B cell (primary cell): ENCODE measurements around the gene STK38L. TPM values are rescaled to one million over a fixed set of nuclear protein-coding genes. Genes with fewer than 3 reads are reported as not detected.

Experiments
- ATAC-seq: fragments of 200-7000 bp; cut with Tn5 transposase; one replicate; pipeline ENCODE4 v1.10.0; 2021; ENCODE audit warnings: low read depth, mild to moderate bottlenecking, moderate number of reproducible peaks, moderate library complexity
- CTCF ChIA-PET: fragments of 350-600 bp; sonication (Branson Sonifier 250); formaldehyde crosslinking; loops from one replicate; lab custom pipeline; 2021; ENCODE audit warnings: antibody characterized with exemption, inconsistent platforms; lab: Charles Lee
- POLR2A ChIA-PET: fragments of 350-600 bp; sonication (Branson Sonifier 250); formaldehyde crosslinking; loops from one replicate; lab custom pipeline; 2021; ENCODE audit warnings: antibody characterized with exemption; lab: Charles Lee
- DNase-seq: peaks from one replicate; pipeline ENCODE4 v3.0.0; 2013
- H2AFZ ChIP-seq: 2 replicates; pipeline ENCODE4 v1.6.1; 2012; ENCODE audit warnings: mild to moderate bottlenecking, low read depth, low read length; ENCODE audit not compliant: insufficient read depth, poor library complexity, severe bottlenecking
- H3K27ac ChIP-seq, 2 donors: 1 replicate in 1 of 2; 2 replicates in 1 of 2; pipeline ENCODE4 v1.5.1; 2012 to 2013; ENCODE audit warnings: low read length in 2 of 2, mild to moderate bottlenecking in 2 of 2, moderate library complexity in 1 of 2
- H3K27me3 ChIP-seq, 4 experiments: fragments of 200-600 bp in 1 of 4; sonication (generic) in 1 of 4; replicated peaks in 1 of 4; 1 replicate in 2 of 4; 2 replicates in 2 of 4; pipeline versions ENCODE4 v1.6.1 to v1.7.0; 2013 to 2016; ENCODE audit warnings: low read length in 3 of 4, mild to moderate bottlenecking in 2 of 4, mixed read lengths in 1 of 4, moderate library complexity in 1 of 4; ENCODE audit not compliant: insufficient read depth in 4 of 4, control insufficient read depth in 3 of 4; ENCODE audit errors: control extremely low read depth in 1 of 4
- H3K36me3 ChIP-seq, 2 experiments: replicated peaks in 1 of 2; 1 replicate in 1 of 2; 2 replicates in 1 of 2; pipeline versions ENCODE4 v1.6.1 to v1.7.1; 2013; ENCODE audit warnings: low read length in 1 of 2; ENCODE audit not compliant: insufficient read depth in 2 of 2, control insufficient read depth in 1 of 2; ENCODE audit errors: control extremely low read depth in 1 of 2, extremely low read depth in 1 of 2
- H3K4me1 ChIP-seq, 2 donors: fragments of 200-600 bp in 1 of 2; sonication (generic) in 1 of 2; 1 replicate in 1 of 2; 2 replicates in 1 of 2; pipeline versions ENCODE4 v1.5.1 to v1.6.1; 2013 to 2017; ENCODE audit warnings: low read length in 2 of 2; ENCODE audit not compliant: control insufficient read depth in 2 of 2, insufficient read depth in 2 of 2
- H3K4me2 ChIP-seq: replicated peaks from 2 replicates; pipeline ENCODE3; 2012; ENCODE audit warnings: mild to moderate bottlenecking, low read depth, low read length; ENCODE audit not compliant: poor library complexity, severe bottlenecking
- H3K4me3 ChIP-seq, 5 experiments: fragments of 200-600 bp in 1 of 5; sonication (generic) in 1 of 5; 1 replicate in 3 of 5; 2 replicates in 2 of 5; pipeline versions ENCODE4 v1.5.1 to v1.7.0; 2011 to 2016; ENCODE audit warnings: low read length in 4 of 5, mild to moderate bottlenecking in 4 of 5, low read depth in 2 of 5, control low read depth in 1 of 5, moderate library complexity in 1 of 5; ENCODE audit not compliant: insufficient read depth in 1 of 5; ENCODE audit errors: control extremely low read depth in 1 of 5, extremely low read depth in 1 of 5
- H3K79me2 ChIP-seq: fragments of 200-600 bp; sonication (generic); one replicate; pipeline ENCODE4 v1.6.0; 2016; ENCODE audit warnings: low read length; ENCODE audit not compliant: control insufficient read depth, insufficient read depth
- H3K9ac ChIP-seq: fragments of 200-600 bp; sonication (generic); 2 replicates; pipeline ENCODE4 v1.6.1; 2017; ENCODE audit warnings: mild to moderate bottlenecking, low read length, moderate library complexity
- H3K9me3 ChIP-seq, 3 donors: one replicate each; pipeline versions ENCODE4 v1.6.1 to v1.7.1; 2013; ENCODE audit warnings: low read length in 2 of 3; ENCODE audit not compliant: control insufficient read depth in 2 of 3, insufficient read depth in 1 of 3; ENCODE audit errors: control extremely low read depth in 1 of 3
- H4K20me1 ChIP-seq: 2 replicates; pipeline ENCODE4 v1.6.0; 2012; ENCODE audit warnings: mild to moderate bottlenecking, low read length; ENCODE audit not compliant: insufficient read depth, control insufficient read depth, poor library complexity, severe bottlenecking
- H3K27ac Mint-ChIP-seq: one replicate; pipeline ENCODE4 v1.8.0; 2021; ENCODE audit warnings: mixed read lengths
- H3K27me3 Mint-ChIP-seq: one replicate; pipeline ENCODE4 v1.8.0; 2021; ENCODE audit warnings: mixed read lengths
- H3K4me1 Mint-ChIP-seq: one replicate; pipeline ENCODE4 v1.8.0; 2021; ENCODE audit warnings: mixed read lengths
- H3K4me3 Mint-ChIP-seq: one replicate; pipeline ENCODE4 v1.8.0; 2021; ENCODE audit warnings: mixed read lengths
- H3K9me3 Mint-ChIP-seq: one replicate; pipeline ENCODE4 v1.8.0; 2022; ENCODE audit warnings: mixed read lengths; ENCODE audit not compliant: insufficient read depth
- EZH2 ChIP-seq: IDR thresholded peaks from 2 replicates; pipeline ENCODE4 v1.6.1; 2012; ENCODE audit warnings: borderline replicate concordance, low read depth, mild to moderate bottlenecking, moderate library complexity, low read length; ENCODE audit not compliant: insufficient read depth, poor library complexity, severe bottlenecking
- WGBS: methylation state at CpG from one replicate; pipeline ENCODE4 v1.1.5; 2013; ENCODE audit warnings: missing lambda C conversion rate; ENCODE audit not compliant: insufficient coverage; 5-methylcytosine and 5-hydroxymethylcytosine counted together
- intact Hi-C: fragments of 100-400 bp; cut with micrococcal nuclease; formaldehyde crosslinking; loops from one replicate; pipeline ENCODE4 v1.10.0; 2022
- polyA plus RNA-seq: library from polyadenylated mRNA; depleted of rRNA; stranded (reverse); fragments of >200 nt; gene quantifications from 2 replicates; pipeline ENCODE4 v1.2.3, GENCODE V29; 2012
- total RNA-seq, 2 donors: library from RNA; stranded (reverse); fragments of 120-200 nt in 1 of 2; gene quantifications; 1 replicate in 1 of 2; 2 replicates in 1 of 2; pipeline versions ENCODE4 v1.2.3 to v1.2.4, GENCODE V29; 2013 to 2022
- TF ChIP-seq, protein P1 (sequence below): fragments of 200-600 bp; IDR thresholded peaks from one replicate; pipeline ENCODE4 v1.8.0; 2022; ENCODE audit warnings: antibody characterized with exemption, mild to moderate bottlenecking

STK38L gene
- total and polyA plus RNA-seq, 2 donors (not counting 1 experiment from before 2014, with no cell fraction given) = 5.5 to 21.2 TPM

DNA sequence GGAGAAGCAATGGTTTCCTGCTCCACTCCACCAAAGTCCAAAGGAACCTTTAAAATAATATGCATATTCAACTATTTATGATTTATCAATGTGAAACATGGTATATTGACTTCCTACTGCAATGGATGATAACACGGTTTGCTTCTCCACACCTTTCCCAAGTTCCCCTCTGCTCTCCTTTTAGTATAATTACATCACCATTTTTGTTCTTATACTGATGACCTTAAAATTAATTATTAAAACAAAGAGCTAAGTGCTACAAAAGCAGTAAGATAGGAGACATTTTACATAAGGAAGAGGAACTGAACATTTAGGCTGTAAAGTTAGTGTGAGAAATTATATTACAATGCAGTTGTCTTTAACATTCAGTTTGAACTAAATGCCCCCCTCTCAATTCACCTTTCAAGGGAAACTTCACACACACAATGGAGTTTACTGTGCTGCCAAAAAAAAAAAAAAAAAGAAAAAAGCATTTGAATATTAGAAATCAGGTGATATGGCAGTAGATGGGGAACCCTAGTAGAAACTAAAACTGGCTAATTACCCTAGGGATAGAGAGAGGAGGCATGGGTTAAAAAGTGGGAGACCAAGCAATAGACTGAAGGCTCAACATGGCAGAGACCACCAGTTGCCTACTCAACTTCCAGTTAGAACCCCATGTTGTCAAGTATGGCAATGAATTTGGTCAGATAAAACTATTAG, 37.1 kb upstream of the STK38L start:
- Histone ChIP-seq H3K27me3 (no peaks in the 10 kb centered on the region), H3K4me2 (no peak overlapping the region), H3K9me3 (peaks cover 0 to 6% (median 1%) of the 10 kb centered on the region in 3 donors), H3K9ac (no peak overlapping the region), H3K79me2 (no peaks in the 10 kb centered on the region), H4K20me1 (no peaks in the 10 kb centered on the region), H3K36me3 (no peaks in the 10 kb centered on the region), H3K4me3 (no peak overlapping the region), H3K4me1 (peaks cover 0 to 3% of the 10 kb centered on the region in 2 donors), H3K27ac (no peak overlapping the region), H2AFZ (no peak overlapping the region)
- no peak for ATAC-seq
- CTCF ChIA-PET = no interaction called here
- peaks cover 7% of the 10 kb centered on the region for H3K9me3 Mint-ChIP-seq
- H3K27ac Mint-ChIP-seq = no peak overlapping the region
- POLR2A ChIA-PET = no interaction called here
- peaks cover 6% of the 10 kb centered on the region for H3K4me1 Mint-ChIP-seq
- H3K4me3 Mint-ChIP-seq = no peak overlapping the region
- no peak for DNase-seq
- intact Hi-C loops = no loop called here
- no peaks in the 10 kb centered on the region for H3K27me3 Mint-ChIP-seq
- TF ChIP-seq, protein P1, sequence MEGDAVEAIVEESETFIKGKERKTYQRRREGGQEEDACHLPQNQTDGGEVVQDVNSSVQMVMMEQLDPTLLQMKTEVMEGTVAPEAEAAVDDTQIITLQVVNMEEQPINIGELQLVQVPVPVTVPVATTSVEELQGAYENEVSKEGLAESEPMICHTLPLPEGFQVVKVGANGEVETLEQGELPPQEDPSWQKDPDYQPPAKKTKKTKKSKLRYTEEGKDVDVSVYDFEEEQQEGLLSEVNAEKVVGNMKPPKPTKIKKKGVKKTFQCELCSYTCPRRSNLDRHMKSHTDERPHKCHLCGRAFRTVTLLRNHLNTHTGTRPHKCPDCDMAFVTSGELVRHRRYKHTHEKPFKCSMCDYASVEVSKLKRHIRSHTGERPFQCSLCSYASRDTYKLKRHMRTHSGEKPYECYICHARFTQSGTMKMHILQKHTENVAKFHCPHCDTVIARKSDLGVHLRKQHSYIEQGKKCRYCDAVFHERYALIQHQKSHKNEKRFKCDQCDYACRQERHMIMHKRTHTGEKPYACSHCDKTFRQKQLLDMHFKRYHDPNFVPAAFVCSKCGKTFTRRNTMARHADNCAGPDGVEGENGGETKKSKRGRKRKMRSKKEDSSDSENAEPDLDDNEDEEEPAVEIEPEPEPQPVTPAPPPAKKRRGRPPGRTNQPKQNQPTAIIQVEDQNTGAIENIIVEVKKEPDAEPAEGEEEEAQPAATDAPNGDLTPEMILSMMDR = no peak
- TF ChIP-seq EZH2 = no peak
- WGBS = no CpG with 5 or more reads among the region's 1 CpG

DNA sequence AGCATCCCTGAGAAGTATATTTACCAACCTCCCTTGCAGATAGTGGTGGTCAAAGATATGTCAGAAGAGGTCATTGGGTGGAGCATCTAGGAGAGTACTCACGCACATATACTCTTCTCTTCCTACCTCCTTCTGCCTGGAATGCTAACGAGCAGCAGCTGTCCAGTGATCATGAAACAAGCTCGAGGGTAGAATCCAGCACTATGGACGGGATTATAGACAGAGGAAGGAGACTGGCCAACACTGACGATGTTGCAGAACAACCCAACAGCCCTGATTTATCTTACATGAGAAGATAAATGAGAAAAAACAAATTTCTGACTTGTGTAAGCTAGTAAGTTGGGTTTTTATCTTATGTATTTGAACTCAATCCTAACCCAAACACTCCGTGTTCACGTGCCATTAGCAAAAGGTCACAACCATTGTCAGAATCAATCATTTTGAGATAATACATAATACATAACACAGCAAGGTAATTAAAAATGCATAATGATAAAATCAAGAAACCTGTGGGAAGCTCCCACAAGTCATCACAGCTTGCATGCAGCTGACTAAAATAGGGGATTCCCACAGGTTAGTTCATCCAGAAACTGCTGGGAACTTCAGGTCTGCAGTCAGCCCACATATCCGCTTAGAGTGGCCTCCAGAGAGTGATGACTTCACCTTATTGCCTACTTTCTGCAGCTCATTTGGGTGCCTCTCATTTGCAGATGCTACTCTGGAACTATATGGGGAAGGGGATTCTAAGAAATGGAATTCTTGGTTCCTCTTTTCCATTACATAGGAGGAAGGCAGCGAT, 36.3 kb upstream of the STK38L start:
- no peak overlapping the region for H3K27ac ChIP-seq

More for the DNA sequence above, 36.3 kb upstream of the STK38L start:
- no peak for DNase-seq
- WGBS = 71% methylated on average over 3 of the region's 9 CpGs
- ChIA-PET POLR2A (no interaction called here), CTCF (no interaction called here)
- Histone ChIP-seq H3K79me2 (no peaks in the 10 kb centered on the region), H3K27me3 (no peaks in the 10 kb centered on the region), H3K9me3 (peaks cover 0 to 6% (median 1%) of the 10 kb centered on the region in 3 donors), H2AFZ (no peak overlapping the region), H3K4me3 (no peak overlapping the region), H3K9ac (no peak overlapping the region), H3K36me3 (no peaks in the 10 kb centered on the region), H3K4me1 (peaks cover 0 to 3% of the 10 kb centered on the region in 2 donors), H3K4me2 (no peak overlapping the region), H4K20me1 (no peaks in the 10 kb centered on the region)
- Mint-ChIP-seq H3K27ac (no peak overlapping the region), H3K9me3 (peaks cover 7% of the 10 kb centered on the region), H3K4me1 (peaks cover 6% of the 10 kb centered on the region), H3K27me3 (no peaks in the 10 kb centered on the region), H3K4me3 (no peak overlapping the region)
- intact Hi-C loops = no loop called here
- no peak for ATAC-seq
- TF ChIP-seq EZH2 = no peak
- TF ChIP-seq, protein P1 = no peak
